Left lung (tissue), 10 donors: ENCODE data around the gene RNF217. TPM values are rescaled to one million over a fixed set of nuclear protein-coding genes. Genes with fewer than 3 reads are reported as not detected.

Experiments
- ATAC-seq: fragments of 200-7000 bp; cut with Tn5 transposase; one replicate; pipeline ENCODE4 v1.9.1; 2020; ENCODE audit warnings: moderate library complexity
- DNase-seq, 4 donors: peaks; one replicate each; pipeline ENCODE4 v3.0.0-alpha.2; 2013 to 2020
- H3K27ac ChIP-seq, 2 donors: fragments of 200-600 bp; sonication (generic) in 1 of 2; one replicate each; pipeline versions ENCODE4 v1.5.0 to v1.8.0; 2020 to 2021
- H3K27me3 ChIP-seq, 2 donors: fragments of 200-600 bp; sonication (generic) in 1 of 2; one replicate each; pipeline versions ENCODE4 v1.5.0 to v1.8.0; 2020 to 2021
- H3K36me3 ChIP-seq, 2 donors: fragments of 200-600 bp; sonication (generic) in 1 of 2; one replicate each; pipeline versions ENCODE4 v1.5.0 to v1.8.0; 2020 to 2021
- H3K4me1 ChIP-seq, 2 donors: fragments of 200-600 bp; one replicate each; pipeline ENCODE4 v1.8.0; 2021
- H3K4me3 ChIP-seq, 2 donors: fragments of 200-600 bp; sonication (generic) in 1 of 2; one replicate each; pipeline versions ENCODE4 v1.5.0 to v1.8.0; 2020 to 2021; ENCODE audit warnings: mild to moderate bottlenecking in 1 of 2
- H3K9me3 ChIP-seq, 2 donors: fragments of 200-600 bp; sonication (generic) in 1 of 2; one replicate each; pipeline versions ENCODE4 v1.5.0 to v1.8.0; 2020 to 2021
- CTCF ChIP-seq, 2 donors: fragments of 200-600 bp; sonication (generic) in 1 of 2; IDR thresholded peaks; one replicate each; pipeline versions ENCODE4 v1.5.0 to v1.8.0; 2021; ENCODE audit warnings: antibody characterized with exemption in 2 of 2
- intact Hi-C, 2 donors: fragments of 100-400 bp; cut with DNase I; formaldehyde crosslinking; loops; one replicate each; pipeline versions ENCODE4 v1.11.2 to v1.14.2; 2022
- polyA plus RNA-seq, 6 donors: library from polyadenylated mRNA; unstranded; fragments of 120-200 nt; gene quantifications; one replicate each; pipeline ENCODE4 v1.2.1, GENCODE V29; 2013; ENCODE audit not compliant: insufficient read length in 6 of 6
- total RNA-seq, 2 donors: library from RNA; stranded (reverse); fragmentation: NEBNext Ultra II Directional; extraction: Animal tissue kit (Norgen Biotek cat#: 25700); gene quantifications; one replicate each; pipeline ENCODE4 v1.2.1, GENCODE V29; 2021
- donor health status: DM: no; HTN: yes; CAD: no.
- donor health status: DM: no; HTN: no; CAD: no.

RNF217 gene
- total and polyA plus RNA-seq, 8 donors = 17.2 to 31.4 (median 23.1) TPM

GRCh38 chr6:124997196-124997875 is 35.1 kb downstream of the RNF217 start:
- intact Hi-C loops = no loop called here
- Histone ChIP-seq H3K27ac (no peak overlapping the region), H3K4me3 (no peak overlapping the region), H3K9me3 (no peaks in the 10 kb centered on the region), H3K4me1 (peaks cover 3 to 11% of the 10 kb centered on the region in 2 donors), H3K27me3 (no peaks in the 10 kb centered on the region), H3K36me3 (no peaks in the 10 kb centered on the region)
- DNase-seq (no peak), ATAC-seq (no peak)
- no peak for TF ChIP-seq CTCF (IDR thresholded peaks at IDR 0.05)

GRCh38 chr6:124999105-124999764 is 37.0 kb downstream of the RNF217 start:
- H3K27ac ChIP-seq = peak overlapping the region in 1 of 2 donors; percentile 37
- no peaks in the 10 kb centered on the region for H3K27me3 ChIP-seq
- no peak for DNase-seq
- intact Hi-C loops = no loop called here
- peaks cover 3 to 16% of the 10 kb centered on the region in 2 donors for H3K4me1 ChIP-seq
- no peak overlapping the region for H3K4me3 ChIP-seq
- ATAC-seq = peak; percentile 61
- H3K36me3 ChIP-seq = no peaks in the 10 kb centered on the region
- TF ChIP-seq CTCF (IDR thresholded peaks at IDR 0.05) = no peak
- H3K9me3 ChIP-seq = no peaks in the 10 kb centered on the region

- DNase-seq (no peak), ATAC-seq (peak; percentile 53)
- no peak overlapping the region for H3K27ac ChIP-seq
- H3K9me3 ChIP-seq = no peaks in the 10 kb centered on the region
- no peaks in the 10 kb centered on the region for H3K36me3 ChIP-seq
- peak overlapping the region in 1 of 2 donors; percentile 21 for H3K4me3 ChIP-seq
- intact Hi-C loops = no loop called here
- no peak for TF ChIP-seq CTCF (IDR thresholded peaks at IDR 0.05)
- no peaks in the 10 kb centered on the region for H3K27me3 ChIP-seq
- peaks cover 3 to 14% of the 10 kb centered on the region in 2 donors for H3K4me1 ChIP-seq
Measured at GRCh38 chr6:125001684-125002405, 39.6 kb downstream of the RNF217 start.

- Histone ChIP-seq H3K27ac (no peak overlapping the region), H3K4me1 (peaks cover 3 to 14% of the 10 kb centered on the region in 2 donors), H3K4me3 (peak overlapping the region in 1 of 2 donors; percentile 21), H3K9me3 (no peaks in the 10 kb centered on the region), H3K27me3 (no peaks in the 10 kb centered on the region), H3K36me3 (no peaks in the 10 kb centered on the region)
- intact Hi-C loops = no loop called here
- TF ChIP-seq CTCF (IDR thresholded peaks at IDR 0.05) = no peak
- DNase-seq = no peak
- no peak for ATAC-seq
Measured at GRCh38 chr6:125002406-125002741, 40.1 kb downstream of the RNF217 start.

GRCh38 chr6:125003070-125003469 is 40.8 kb downstream of the RNF217 start:
- Histone ChIP-seq H3K9me3 (no peaks in the 10 kb centered on the region), H3K4me1 (peaks cover 3 to 14% of the 10 kb centered on the region in 2 donors), H3K27ac (no peak overlapping the region), H3K36me3 (no peaks in the 10 kb centered on the region), H3K27me3 (no peaks in the 10 kb centered on the region), H3K4me3 (no peak overlapping the region)
- intact Hi-C loops = no loop called here
- ATAC-seq = no peak
- no peak for DNase-seq
- TF ChIP-seq CTCF (IDR thresholded peaks at IDR 0.05) = no peak
